ENCODE results near the gene ABHD17B. TPM values are rescaled to one million over a fixed set of nuclear protein-coding genes. Genes with fewer than 3 reads are reported as not detected.
"Not testable (repeated sequence)": the region's sequence is repeated elsewhere in the genome, so short reads cannot be mapped to it uniquely, and the experiment has no call there.

ABHD17B gene
- total and polyA plus RNA-seq, 4 donors = 5.2 to 17.7 (median 10.1) TPM

DNA sequence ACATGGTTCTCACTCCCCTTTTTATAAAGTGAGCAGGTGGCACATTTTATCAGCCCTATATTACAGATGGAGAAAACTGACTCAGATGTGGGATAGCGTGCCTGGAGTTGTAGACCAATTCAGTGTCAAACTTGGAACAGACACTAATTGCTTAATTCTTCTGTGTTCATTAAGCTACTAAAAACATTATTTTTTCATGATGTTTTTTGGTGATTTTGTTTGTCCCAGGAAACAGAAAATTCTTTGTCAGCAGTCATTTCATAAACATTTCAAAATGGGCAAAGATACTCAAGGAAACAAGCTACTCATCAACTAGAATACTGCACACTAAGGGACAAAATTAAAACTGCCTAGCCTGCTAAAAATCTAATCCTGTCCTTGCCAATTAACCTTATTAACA is 2.2 kb downstream of the ABHD17B start (continued):
- TF ChIP-seq, protein P1, sequence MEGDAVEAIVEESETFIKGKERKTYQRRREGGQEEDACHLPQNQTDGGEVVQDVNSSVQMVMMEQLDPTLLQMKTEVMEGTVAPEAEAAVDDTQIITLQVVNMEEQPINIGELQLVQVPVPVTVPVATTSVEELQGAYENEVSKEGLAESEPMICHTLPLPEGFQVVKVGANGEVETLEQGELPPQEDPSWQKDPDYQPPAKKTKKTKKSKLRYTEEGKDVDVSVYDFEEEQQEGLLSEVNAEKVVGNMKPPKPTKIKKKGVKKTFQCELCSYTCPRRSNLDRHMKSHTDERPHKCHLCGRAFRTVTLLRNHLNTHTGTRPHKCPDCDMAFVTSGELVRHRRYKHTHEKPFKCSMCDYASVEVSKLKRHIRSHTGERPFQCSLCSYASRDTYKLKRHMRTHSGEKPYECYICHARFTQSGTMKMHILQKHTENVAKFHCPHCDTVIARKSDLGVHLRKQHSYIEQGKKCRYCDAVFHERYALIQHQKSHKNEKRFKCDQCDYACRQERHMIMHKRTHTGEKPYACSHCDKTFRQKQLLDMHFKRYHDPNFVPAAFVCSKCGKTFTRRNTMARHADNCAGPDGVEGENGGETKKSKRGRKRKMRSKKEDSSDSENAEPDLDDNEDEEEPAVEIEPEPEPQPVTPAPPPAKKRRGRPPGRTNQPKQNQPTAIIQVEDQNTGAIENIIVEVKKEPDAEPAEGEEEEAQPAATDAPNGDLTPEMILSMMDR (IDR thresholded peaks at IDR 0.05; ENCODE audit: low read depth, low read length, missing input control) = no peak
- TF ChIP-seq HNF4A (conservative IDR thresholded peaks at IDR 0.05) = no peak
- TF ChIP-seq RAD21 (IDR thresholded peaks at IDR 0.05) = no peak
- TF ChIP-seq TAF1 (conservative IDR thresholded peaks at IDR 0.05) = no peak
- TF ChIP-seq, protein P2, sequence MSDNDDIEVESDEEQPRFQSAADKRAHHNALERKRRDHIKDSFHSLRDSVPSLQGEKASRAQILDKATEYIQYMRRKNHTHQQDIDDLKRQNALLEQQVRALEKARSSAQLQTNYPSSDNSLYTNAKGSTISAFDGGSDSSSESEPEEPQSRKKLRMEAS (IDR thresholded peaks at IDR 0.05) = no peak
- TF ChIP-seq YY1 (IDR thresholded peaks at IDR 0.05) = no peak
- TF ChIP-seq RXRA (IDR thresholded peaks at IDR 0.05) = no peak

DNA sequence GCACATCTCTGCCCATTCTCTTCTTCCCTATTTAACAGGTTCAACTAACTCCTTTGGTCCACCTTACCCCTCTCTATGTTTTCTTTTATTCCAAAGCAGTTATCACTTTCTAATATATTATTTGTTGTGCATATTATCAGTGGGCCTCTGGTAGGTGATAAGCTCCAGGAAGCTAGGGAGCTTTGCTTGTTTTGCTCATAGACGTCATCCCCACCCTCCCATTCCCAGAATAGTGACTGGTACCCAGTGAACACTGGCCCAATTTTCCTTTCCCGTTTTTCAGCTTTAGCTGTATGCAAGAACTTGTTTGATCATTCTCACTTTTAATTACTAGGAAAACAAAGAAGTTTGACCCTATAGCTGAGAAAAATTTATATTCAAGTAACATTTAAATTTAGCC is 6.9 kb downstream of the ABHD17B start:
- no peaks in the 10 kb centered on the region for H3K27me3 ChIP-seq (ENCODE audit: control insufficient read depth in 4 of 4, insufficient read depth in 4 of 4, low read length in 3 of 4)
- TF ChIP-seq EGR1 (IDR thresholded peaks at IDR 0.05; ENCODE audit: low read depth in 2 of 2) (no peak), HNF4G (IDR thresholded peaks at IDR 0.05) (no peak), RAD21 (IDR thresholded peaks at IDR 0.05) (no peak), GABPA (IDR thresholded peaks at IDR 0.05 in 1 of 2, conservative IDR thresholded peaks at IDR 0.05 in 1 of 2) (no peak), RXRA (IDR thresholded peaks at IDR 0.05) (no peak), HNF4A (conservative IDR thresholded peaks at IDR 0.05) (no peak), YY1 (IDR thresholded peaks at IDR 0.05) (no peak), FOXA2 (IDR thresholded peaks at IDR 0.05) (no peak), NR2F2 (IDR thresholded peaks at IDR 0.05) (no peak)
- TF ChIP-seq, protein P3, sequence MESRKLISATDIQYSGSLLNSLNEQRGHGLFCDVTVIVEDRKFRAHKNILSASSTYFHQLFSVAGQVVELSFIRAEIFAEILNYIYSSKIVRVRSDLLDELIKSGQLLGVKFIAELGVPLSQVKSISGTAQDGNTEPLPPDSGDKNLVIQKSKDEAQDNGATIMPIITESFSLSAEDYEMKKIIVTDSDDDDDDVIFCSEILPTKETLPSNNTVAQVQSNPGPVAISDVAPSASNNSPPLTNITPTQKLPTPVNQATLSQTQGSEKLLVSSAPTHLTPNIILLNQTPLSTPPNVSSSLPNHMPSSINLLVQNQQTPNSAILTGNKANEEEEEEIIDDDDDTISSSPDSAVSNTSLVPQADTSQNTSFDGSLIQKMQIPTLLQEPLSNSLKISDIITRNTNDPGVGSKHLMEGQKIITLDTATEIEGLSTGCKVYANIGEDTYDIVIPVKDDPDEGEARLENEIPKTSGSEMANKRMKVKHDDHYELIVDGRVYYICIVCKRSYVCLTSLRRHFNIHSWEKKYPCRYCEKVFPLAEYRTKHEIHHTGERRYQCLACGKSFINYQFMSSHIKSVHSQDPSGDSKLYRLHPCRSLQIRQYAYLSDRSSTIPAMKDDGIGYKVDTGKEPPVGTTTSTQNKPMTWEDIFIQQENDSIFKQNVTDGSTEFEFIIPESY (IDR thresholded peaks at IDR 0.05) = no peak
- TF ChIP-seq, protein P2 (IDR thresholded peaks at IDR 0.05) = no peak
- H3K9ac ChIP-seq (ENCODE audit: low read depth in 1 of 2, low read length in 2 of 2) = no peak overlapping the region
- H3K27ac ChIP-seq (ENCODE audit: low read depth in 1 of 2, low read length in 2 of 2) = no peak overlapping the region
- no peaks in the 10 kb centered on the region for H3K36me3 ChIP-seq (ENCODE audit: control insufficient read depth in 4 of 4, insufficient read depth in 3 of 4, low read depth in 1 of 4, low read length in 3 of 4)
- 52% methylated on average over 2 of the region's 2 CpGs for WGBS
- H3K4me1 ChIP-seq (ENCODE audit: control insufficient read depth in 4 of 4, insufficient read depth in 4 of 4, low read length in 3 of 4) = peaks cover 0 to 17% (median 6%) of the 10 kb centered on the region in 4 donors
- no peak for DNase-seq (ENCODE audit: low spot score)
- no peaks in the 10 kb centered on the region for H3K9me3 ChIP-seq (ENCODE audit: control insufficient read depth in 4 of 4, low read length in 3 of 4)
- no peak overlapping the region for H3K4me3 ChIP-seq (ENCODE audit: low read depth in 1 of 3, low read length in 3 of 3)

DNA sequence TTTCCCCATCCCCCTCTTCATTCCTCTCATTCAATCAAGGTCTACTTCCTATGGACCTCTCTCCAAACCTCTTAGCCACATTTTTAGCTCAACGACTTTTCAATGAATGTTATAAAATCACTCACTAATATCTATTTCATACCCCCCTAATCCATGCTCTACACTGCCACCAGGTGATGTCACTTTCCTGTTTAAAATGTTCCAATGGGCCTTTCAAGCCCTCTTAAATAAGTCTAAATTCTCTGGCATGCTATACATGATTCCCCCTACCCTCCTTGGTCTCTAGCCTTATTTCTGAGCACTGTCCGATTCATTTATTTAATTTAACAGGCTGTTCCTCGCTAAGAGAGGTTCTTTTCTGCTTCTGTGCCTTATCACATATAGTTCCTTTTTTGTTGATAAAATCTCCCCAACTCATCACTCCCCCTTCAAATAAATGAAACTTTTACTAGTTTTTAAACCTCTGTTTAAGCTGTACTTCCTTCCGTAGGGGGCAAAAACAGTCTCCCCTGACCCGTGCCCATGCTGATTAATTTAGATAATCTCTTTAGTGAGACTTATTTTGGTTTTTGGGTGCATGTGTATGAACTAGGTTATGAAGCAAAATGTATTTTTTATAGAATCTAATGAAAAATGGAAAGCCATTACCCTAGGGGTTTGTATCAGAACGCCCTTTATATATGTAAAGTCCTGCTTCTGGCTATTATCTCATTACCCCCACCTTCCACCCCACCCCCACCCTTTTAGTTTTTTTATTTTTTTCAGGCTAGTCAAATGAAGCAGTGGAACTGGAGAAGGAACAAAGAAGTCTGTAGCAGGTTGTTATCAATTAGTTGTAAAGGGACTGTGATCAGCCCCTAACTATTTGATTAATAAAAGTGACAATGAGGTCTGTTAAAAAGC is 9.0 kb downstream of the ABHD17B start:
- Histone ChIP-seq H3K4me3 (ENCODE audit: low read depth in 1 of 3, low read length in 3 of 3) (no peak overlapping the region), H3K27me3 (ENCODE audit: control insufficient read depth in 4 of 4, insufficient read depth in 4 of 4, low read length in 3 of 4) (no peaks in the 10 kb centered on the region), H3K4me1 (ENCODE audit: control insufficient read depth in 4 of 4, insufficient read depth in 4 of 4, low read length in 3 of 4) (peaks cover 0 to 11% (median 2%) of the 10 kb centered on the region in 4 donors), H3K9me3 (ENCODE audit: control insufficient read depth in 4 of 4, low read length in 3 of 4) (no peaks in the 10 kb centered on the region), H3K36me3 (ENCODE audit: control insufficient read depth in 4 of 4, insufficient read depth in 3 of 4, low read depth in 1 of 4, low read length in 3 of 4) (no peaks in the 10 kb centered on the region), H3K9ac (ENCODE audit: low read depth in 1 of 2, low read length in 2 of 2) (no peak overlapping the region), H3K27ac (ENCODE audit: low read depth in 1 of 2, low read length in 2 of 2) (no peak overlapping the region)
- 65% methylated on average over 6 of the region's 6 CpGs for WGBS
- no peak for TF ChIP-seq YY1 (IDR thresholded peaks at IDR 0.05)
- TF ChIP-seq, protein P2 (IDR thresholded peaks at IDR 0.05) = no peak
- DNase-seq (ENCODE audit: low spot score) = no peak

DNA sequence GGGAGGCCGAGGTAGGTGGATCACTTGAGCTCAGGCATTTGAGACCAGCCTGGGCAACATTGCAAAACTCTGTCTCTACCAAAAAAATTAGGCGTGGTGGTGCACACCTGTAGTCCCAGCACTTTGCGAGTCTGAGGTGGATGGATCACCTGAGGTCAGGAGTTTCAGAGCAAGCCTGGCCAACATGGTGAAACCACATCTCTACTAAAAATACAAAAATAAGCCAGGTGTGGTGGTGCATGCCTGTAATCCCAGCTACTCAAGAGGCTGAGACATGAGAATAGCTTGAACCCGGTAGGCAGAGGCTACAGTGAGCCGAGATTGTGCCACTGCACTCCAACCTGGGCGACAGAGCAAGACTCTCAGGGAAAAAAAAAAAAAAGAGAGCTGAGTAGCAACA is 12.2 kb downstream of the ABHD17B start:
- not testable (repeated sequence) for H3K4me3 ChIP-seq (ENCODE audit: low read depth in 1 of 3, low read length in 3 of 3); H3K36me3 ChIP-seq (ENCODE audit: control insufficient read depth in 4 of 4, insufficient read depth in 3 of 4, low read depth in 1 of 4, low read length in 3 of 4); H3K27ac ChIP-seq (ENCODE audit: low read depth in 1 of 2, low read length in 2 of 2); H3K27me3 ChIP-seq (ENCODE audit: control insufficient read depth in 4 of 4, insufficient read depth in 4 of 4, low read length in 3 of 4); H3K9me3 ChIP-seq (ENCODE audit: control insufficient read depth in 4 of 4, low read length in 3 of 4); DNase-seq (ENCODE audit: low spot score); H3K9ac ChIP-seq (ENCODE audit: low read depth in 1 of 2, low read length in 2 of 2)
- H3K4me1 ChIP-seq (ENCODE audit: control insufficient read depth in 4 of 4, insufficient read depth in 4 of 4, low read length in 3 of 4) = peaks cover 0 to 19% (median 11%) of the 10 kb centered on the region in 4 donors
- 93% methylated on average over 6 of the region's 6 CpGs for WGBS
